ENCODE measurements around the gene SLC35B2.

SLC35B2 gene

DNA sequence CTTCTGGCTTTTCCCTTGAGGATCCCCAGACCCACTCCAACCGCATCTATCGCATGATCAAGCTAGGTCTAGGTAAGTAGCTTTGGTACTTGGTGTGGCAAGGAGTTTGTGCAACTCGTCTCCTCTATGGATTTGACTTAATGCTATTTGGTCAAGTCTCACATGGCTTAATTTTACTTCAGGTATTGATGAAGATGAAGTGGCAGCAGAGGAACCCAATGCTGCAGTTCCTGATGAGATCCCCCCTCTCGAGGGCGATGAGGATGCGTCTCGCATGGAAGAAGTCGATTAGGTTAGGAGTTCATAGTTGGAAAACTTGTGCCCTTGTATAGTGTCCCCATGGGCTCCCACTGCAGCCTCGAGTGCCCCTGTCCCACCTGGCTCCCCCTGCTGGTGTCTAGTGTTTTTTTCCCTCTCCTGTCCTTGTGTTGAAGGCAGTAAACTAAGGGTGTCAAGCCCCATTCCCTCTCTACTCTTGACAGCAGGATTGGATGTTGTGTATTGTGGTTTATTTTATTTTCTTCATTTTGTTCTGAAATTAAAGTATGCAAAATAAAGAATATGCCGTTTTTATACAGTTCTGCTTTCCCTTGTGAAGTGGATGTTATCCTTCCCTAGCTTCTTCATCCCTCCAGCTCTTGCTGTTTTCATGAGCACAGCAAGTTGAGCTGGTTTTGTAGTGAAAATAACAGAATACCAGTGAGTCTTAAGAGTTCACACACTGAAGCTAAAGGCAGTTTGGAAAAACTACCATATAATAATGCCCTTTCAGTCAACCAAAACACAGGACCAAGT is 3.8 kb downstream of the SLC35B2 start:
- Histone ChIP-seq H4K20me1 (ENCODE audit: insufficient read depth, low read length) (peaks cover 58% of the 10 kb centered on the region), H3K9me3 (ENCODE audit: insufficient read depth, low read length, severe bottlenecking) (no peaks in the 10 kb centered on the region), H3K27me3 (ENCODE audit: insufficient read depth, low read length, poor library complexity) (no peaks in the 10 kb centered on the region), H3K4me3 (ENCODE audit: low read depth in 1 of 2, low read length in 2 of 2) (no peak overlapping the region), H3K9ac (ENCODE audit: low read depth, low read length) (no peak overlapping the region), H3K4me1 (ENCODE audit: insufficient read depth, low read length) (peaks cover 68% of the 10 kb centered on the region), H3K4me2 (ENCODE audit: insufficient read depth, low read length) (peak overlapping the region; percentile 20; the same call in 1 of the 2 replicates), H3K27ac (ENCODE audit: low read length) (no peak overlapping the region), H3K79me2 (ENCODE audit: insufficient read depth, low read length) (peaks cover 46% of the 10 kb centered on the region), H3K36me3 (ENCODE audit: insufficient read depth, low read length) (peaks cover 73% of the 10 kb centered on the region), H2AFZ (ENCODE audit: low read depth, low read length) (no peak overlapping the region)
- DNase-seq (peak; percentile 70), ATAC-seq (ENCODE audit: insufficient read depth, low read depth) (peak; percentile 50)
- TF ChIP-seq EZH2 (IDR thresholded peaks at IDR 0.05; ENCODE audit: borderline replicate concordance, low read depth, low read length, severe bottlenecking), result no peak
- TF ChIP-seq, protein P1, sequence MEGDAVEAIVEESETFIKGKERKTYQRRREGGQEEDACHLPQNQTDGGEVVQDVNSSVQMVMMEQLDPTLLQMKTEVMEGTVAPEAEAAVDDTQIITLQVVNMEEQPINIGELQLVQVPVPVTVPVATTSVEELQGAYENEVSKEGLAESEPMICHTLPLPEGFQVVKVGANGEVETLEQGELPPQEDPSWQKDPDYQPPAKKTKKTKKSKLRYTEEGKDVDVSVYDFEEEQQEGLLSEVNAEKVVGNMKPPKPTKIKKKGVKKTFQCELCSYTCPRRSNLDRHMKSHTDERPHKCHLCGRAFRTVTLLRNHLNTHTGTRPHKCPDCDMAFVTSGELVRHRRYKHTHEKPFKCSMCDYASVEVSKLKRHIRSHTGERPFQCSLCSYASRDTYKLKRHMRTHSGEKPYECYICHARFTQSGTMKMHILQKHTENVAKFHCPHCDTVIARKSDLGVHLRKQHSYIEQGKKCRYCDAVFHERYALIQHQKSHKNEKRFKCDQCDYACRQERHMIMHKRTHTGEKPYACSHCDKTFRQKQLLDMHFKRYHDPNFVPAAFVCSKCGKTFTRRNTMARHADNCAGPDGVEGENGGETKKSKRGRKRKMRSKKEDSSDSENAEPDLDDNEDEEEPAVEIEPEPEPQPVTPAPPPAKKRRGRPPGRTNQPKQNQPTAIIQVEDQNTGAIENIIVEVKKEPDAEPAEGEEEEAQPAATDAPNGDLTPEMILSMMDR (IDR thresholded peaks at IDR 0.05; ENCODE audit: borderline replicate concordance, extremely low read depth, low read length, poor library complexity, severe bottlenecking), result peak; percentile 62

DNA sequence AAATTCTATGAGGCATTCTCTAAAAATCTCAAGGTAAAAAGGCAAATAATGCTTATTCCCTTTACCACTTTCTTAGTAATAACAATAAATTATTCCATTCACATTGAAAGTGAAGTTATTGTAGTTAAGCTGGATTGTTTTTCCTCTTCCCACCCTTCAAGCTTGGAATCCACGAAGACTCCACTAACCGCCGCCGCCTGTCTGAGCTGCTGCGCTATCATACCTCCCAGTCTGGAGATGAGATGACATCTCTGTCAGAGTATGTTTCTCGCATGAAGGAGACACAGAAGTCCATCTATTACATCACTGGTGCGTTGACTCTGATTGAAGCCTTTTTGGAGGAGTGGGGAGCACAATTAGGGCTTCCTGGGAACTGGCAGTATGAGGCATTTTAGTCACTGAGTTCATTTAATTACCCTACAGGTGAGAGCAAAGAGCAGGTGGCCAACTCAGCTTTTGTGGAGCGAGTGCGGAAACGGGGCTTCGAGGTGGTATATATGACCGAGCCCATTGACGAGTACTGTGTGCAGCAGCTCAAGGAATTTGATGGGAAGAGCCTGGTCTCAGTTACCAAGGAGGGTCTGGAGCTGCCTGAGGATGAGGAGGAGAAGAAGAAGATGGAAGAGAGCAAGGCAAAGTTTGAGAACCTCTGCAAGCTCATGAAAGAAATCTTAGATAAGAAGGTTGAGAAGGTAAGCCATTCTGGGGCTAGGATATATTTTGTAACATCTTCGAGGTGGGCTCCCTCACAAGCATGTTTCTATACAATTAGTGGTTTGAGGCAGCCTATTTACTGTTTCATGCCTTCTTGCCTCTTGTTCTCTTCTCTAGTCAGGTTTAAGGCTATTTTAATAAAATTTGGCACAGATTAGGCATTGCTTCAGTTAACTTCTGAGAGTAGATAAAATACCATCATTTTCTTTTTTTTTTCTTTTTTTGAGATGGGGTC is 5.5 kb downstream of the SLC35B2 start:
- Histone ChIP-seq H3K9me3 (ENCODE audit: insufficient read depth, low read length, severe bottlenecking) (no peaks in the 10 kb centered on the region), H3K36me3 (ENCODE audit: insufficient read depth, low read length) (peaks cover 81% of the 10 kb centered on the region), H4K20me1 (ENCODE audit: insufficient read depth, low read length) (peaks cover 74% of the 10 kb centered on the region), H3K27ac (ENCODE audit: low read length) (no peak overlapping the region), H3K79me2 (ENCODE audit: insufficient read depth, low read length) (peaks cover 58% of the 10 kb centered on the region), H3K4me2 (ENCODE audit: insufficient read depth, low read length) (peak overlapping the region; percentile 34; the same call in 1 of the 2 replicates), H3K27me3 (ENCODE audit: insufficient read depth, low read length, poor library complexity) (no peaks in the 10 kb centered on the region), H3K4me1 (ENCODE audit: insufficient read depth, low read length) (peaks cover 68% of the 10 kb centered on the region), H3K4me3 (ENCODE audit: low read depth in 1 of 2, low read length in 2 of 2) (no peak overlapping the region), H3K9ac (ENCODE audit: low read depth, low read length) (no peak overlapping the region), H2AFZ (ENCODE audit: low read depth, low read length) (no peak overlapping the region)
- DNase-seq (no peak), ATAC-seq (ENCODE audit: insufficient read depth, low read depth) (no peak)
- TF ChIP-seq EZH2 (IDR thresholded peaks at IDR 0.05; ENCODE audit: borderline replicate concordance, low read depth, low read length, severe bottlenecking), result no peak
- TF ChIP-seq, protein P1 (IDR thresholded peaks at IDR 0.05; ENCODE audit: borderline replicate concordance, extremely low read depth, low read length, poor library complexity, severe bottlenecking), result no peak

DNA sequence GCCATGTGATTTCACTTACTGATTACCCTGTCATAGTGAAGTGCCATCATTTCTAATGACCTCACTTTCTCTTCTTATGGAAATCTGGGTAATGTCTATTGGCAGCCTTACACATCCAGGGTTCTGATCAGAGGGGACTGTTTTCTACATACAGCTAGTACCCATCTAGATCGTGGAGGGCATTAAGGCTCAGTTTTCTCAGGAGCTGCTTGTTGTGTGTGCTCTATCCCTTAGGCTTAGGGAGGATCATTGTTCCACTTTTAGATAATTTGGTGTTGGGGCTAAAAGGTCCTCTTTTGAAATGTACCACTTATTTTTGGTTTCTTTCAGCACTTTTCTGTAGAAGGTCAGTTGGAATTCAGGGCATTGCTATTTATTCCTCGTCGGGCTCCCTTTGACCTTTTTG is 6.6 kb downstream of the SLC35B2 start:
- DNase-seq, result no peak
- no peak overlapping the region for H3K9ac ChIP-seq (ENCODE audit: low read depth, low read length)
- peaks cover 81% of the 10 kb centered on the region for H3K36me3 ChIP-seq (ENCODE audit: insufficient read depth, low read length)
- no peaks in the 10 kb centered on the region for H3K9me3 ChIP-seq (ENCODE audit: insufficient read depth, low read length, severe bottlenecking)
- H3K4me3 ChIP-seq (ENCODE audit: low read depth in 1 of 2, low read length in 2 of 2), result no peak overlapping the region
- peak overlapping the region; percentile 92; the same call in 1 of the 2 replicates for H3K4me2 ChIP-seq (ENCODE audit: insufficient read depth, low read length)
- peaks cover 68% of the 10 kb centered on the region for H3K4me1 ChIP-seq (ENCODE audit: insufficient read depth, low read length)
- peaks cover 74% of the 10 kb centered on the region for H4K20me1 ChIP-seq (ENCODE audit: insufficient read depth, low read length)
- H3K79me2 ChIP-seq (ENCODE audit: insufficient read depth, low read length), result peaks cover 51% of the 10 kb centered on the region
- no peak overlapping the region for H2AFZ ChIP-seq (ENCODE audit: low read depth, low read length)
- no peaks in the 10 kb centered on the region for H3K27me3 ChIP-seq (ENCODE audit: insufficient read depth, low read length, poor library complexity)
- TF ChIP-seq, protein P1 (IDR thresholded peaks at IDR 0.05; ENCODE audit: borderline replicate concordance, extremely low read depth, low read length, poor library complexity, severe bottlenecking), result no peak
- no peak for TF ChIP-seq EZH2 (IDR thresholded peaks at IDR 0.05; ENCODE audit: borderline replicate concordance, low read depth, low read length, severe bottlenecking)
- ATAC-seq (ENCODE audit: insufficient read depth, low read depth), result no peak
- H3K27ac ChIP-seq (ENCODE audit: low read length), result no peak overlapping the region
